Glutamatergic neuron (in vitro differentiated cells): Measurements from ENCODE around the gene TSACC. TPM values are rescaled to one million over a fixed set of nuclear protein-coding genes. Genes with fewer than 3 reads are reported as not detected.
"Not testable (repeated sequence)": the region's sequence is repeated elsewhere in the genome, so short reads cannot be mapped to it uniquely, and the experiment has no call there.

Experiments
- DNase-seq: peaks from one replicate; pipeline ENCODE4 v3.0.0; 2022
- H3K27ac Mint-ChIP-seq: one replicate; pipeline ENCODE4 v1.8.0; 2020; ENCODE audit warnings: mild to moderate bottlenecking, mixed read lengths, inconsistent platforms; ENCODE audit not compliant: unreplicated experiment
- H3K27me3 Mint-ChIP-seq: one replicate; pipeline ENCODE4 v1.8.0; 2020; ENCODE audit warnings: mild to moderate bottlenecking, moderate library complexity, mixed read lengths, inconsistent platforms; ENCODE audit not compliant: unreplicated experiment
- H3K36me3 Mint-ChIP-seq: one replicate; pipeline ENCODE4 v1.8.0; 2020; ENCODE audit warnings: mild to moderate bottlenecking, mixed read lengths, inconsistent platforms; ENCODE audit not compliant: unreplicated experiment
- H3K4me1 Mint-ChIP-seq: one replicate; pipeline ENCODE4 v1.8.0; 2020; ENCODE audit warnings: mild to moderate bottlenecking, low read depth, mixed read lengths, inconsistent platforms; ENCODE audit not compliant: unreplicated experiment
- H3K4me3 Mint-ChIP-seq: one replicate; pipeline ENCODE4 v1.8.0; 2020; ENCODE audit warnings: mild to moderate bottlenecking, mixed read lengths, inconsistent platforms; ENCODE audit not compliant: unreplicated experiment
- H3K9me3 Mint-ChIP-seq: one replicate; pipeline ENCODE4 v1.8.0; 2020; ENCODE audit warnings: mild to moderate bottlenecking, moderate library complexity, mixed read lengths, inconsistent platforms; ENCODE audit not compliant: unreplicated experiment
- total RNA-seq: library from RNA; stranded (reverse); fragmentation: NEBNext Ultra II Directional; extraction: Animal tissue kit (Norgen Biotek cat#: 25700); gene quantifications from one replicate; pipeline ENCODE4 v1.2.1, GENCODE V29; 2021; ENCODE audit not compliant: unreplicated experiment
- TF ChIP-seq, protein P1 (sequence below): fragments of 200-600 bp; sonication (generic); IDR thresholded peaks from one replicate; pipeline ENCODE4 v1.5.0; 2021; ENCODE audit not compliant: partially characterized antibody, unreplicated experiment

TSACC gene
- total RNA-seq, 1 donor from 2014 or later, result not detected

DNA sequence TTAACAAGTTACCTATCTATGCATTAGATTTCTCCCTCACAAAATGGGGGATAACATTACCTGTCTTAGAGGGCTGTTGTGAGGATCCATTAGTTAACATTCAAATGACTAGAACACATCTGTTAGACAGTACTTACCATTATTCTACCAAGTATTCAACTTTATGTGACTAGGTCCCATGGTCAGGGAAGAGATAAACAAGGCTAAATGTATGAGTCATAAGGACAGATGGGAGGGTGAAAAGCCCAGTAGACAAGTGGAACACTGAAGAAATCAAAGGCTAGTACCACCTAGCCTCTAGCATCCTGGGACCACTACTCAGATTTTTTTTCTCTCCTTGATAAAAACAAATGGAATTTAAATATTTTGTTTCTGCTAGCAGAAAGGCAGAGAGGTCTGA, 30.2 kb upstream of the TSACC start:
- Mint-ChIP-seq H3K27me3 (peaks cover 3% of the 10 kb centered on the region), H3K36me3 (no peaks in the 10 kb centered on the region), H3K4me3 (no peak overlapping the region), H3K9me3 (no peaks in the 10 kb centered on the region), H3K4me1 (no peaks in the 10 kb centered on the region), H3K27ac (no peak overlapping the region)
- no peak for DNase-seq
- TF ChIP-seq, protein P1, sequence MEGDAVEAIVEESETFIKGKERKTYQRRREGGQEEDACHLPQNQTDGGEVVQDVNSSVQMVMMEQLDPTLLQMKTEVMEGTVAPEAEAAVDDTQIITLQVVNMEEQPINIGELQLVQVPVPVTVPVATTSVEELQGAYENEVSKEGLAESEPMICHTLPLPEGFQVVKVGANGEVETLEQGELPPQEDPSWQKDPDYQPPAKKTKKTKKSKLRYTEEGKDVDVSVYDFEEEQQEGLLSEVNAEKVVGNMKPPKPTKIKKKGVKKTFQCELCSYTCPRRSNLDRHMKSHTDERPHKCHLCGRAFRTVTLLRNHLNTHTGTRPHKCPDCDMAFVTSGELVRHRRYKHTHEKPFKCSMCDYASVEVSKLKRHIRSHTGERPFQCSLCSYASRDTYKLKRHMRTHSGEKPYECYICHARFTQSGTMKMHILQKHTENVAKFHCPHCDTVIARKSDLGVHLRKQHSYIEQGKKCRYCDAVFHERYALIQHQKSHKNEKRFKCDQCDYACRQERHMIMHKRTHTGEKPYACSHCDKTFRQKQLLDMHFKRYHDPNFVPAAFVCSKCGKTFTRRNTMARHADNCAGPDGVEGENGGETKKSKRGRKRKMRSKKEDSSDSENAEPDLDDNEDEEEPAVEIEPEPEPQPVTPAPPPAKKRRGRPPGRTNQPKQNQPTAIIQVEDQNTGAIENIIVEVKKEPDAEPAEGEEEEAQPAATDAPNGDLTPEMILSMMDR, result no peak

GRCh38 chr1:156310962-156311361, 27.4 kb upstream of the TSACC start:
- no peak overlapping the region for H3K27ac Mint-ChIP-seq
- DNase-seq, result no peak
- H3K4me1 Mint-ChIP-seq, result no peaks in the 10 kb centered on the region
- H3K4me3 Mint-ChIP-seq, result no peak overlapping the region
- peaks cover 3% of the 10 kb centered on the region for H3K27me3 Mint-ChIP-seq
- TF ChIP-seq, protein P1, result no peak
- H3K9me3 Mint-ChIP-seq, result peaks cover 3% of the 10 kb centered on the region
- no peaks in the 10 kb centered on the region for H3K36me3 Mint-ChIP-seq

- no peak for DNase-seq
- no peaks in the 10 kb centered on the region for H3K4me1 Mint-ChIP-seq
- no peak overlapping the region for H3K4me3 Mint-ChIP-seq
- TF ChIP-seq, protein P1, result no peak
- H3K27me3 Mint-ChIP-seq, result no peaks in the 10 kb centered on the region
- H3K36me3 Mint-ChIP-seq, result no peaks in the 10 kb centered on the region
- H3K27ac Mint-ChIP-seq, result no peak overlapping the region
- peaks cover 3% of the 10 kb centered on the region for H3K9me3 Mint-ChIP-seq
Observed at GRCh38 chr1:156316909-156317308, 21.4 kb upstream of the TSACC start.

- no peaks in the 10 kb centered on the region for H3K27me3 Mint-ChIP-seq
- DNase-seq, result no peak
- no peak overlapping the region for H3K4me3 Mint-ChIP-seq
Observed at GRCh38 chr1:156319664-156320063, 18.7 kb upstream of the TSACC start.

GRCh38 chr1:156320560-156320959, 17.8 kb upstream of the TSACC start:
- Mint-ChIP-seq H3K9me3 (no peaks in the 10 kb centered on the region), H3K4me3 (no peak overlapping the region), H3K27me3 (no peaks in the 10 kb centered on the region), H3K4me1 (no peaks in the 10 kb centered on the region), H3K27ac (no peak overlapping the region), H3K36me3 (no peaks in the 10 kb centered on the region)
- TF ChIP-seq, protein P1, result no peak
- no peak for DNase-seq

More at GRCh38 chr1:156319664-156320063, 18.7 kb upstream of the TSACC start:
- TF ChIP-seq, protein P1, result peak; percentile 54
- Mint-ChIP-seq H3K27ac (no peak overlapping the region), H3K36me3 (no peaks in the 10 kb centered on the region), H3K4me1 (no peaks in the 10 kb centered on the region), H3K9me3 (no peaks in the 10 kb centered on the region)

- not testable (repeated sequence) for H3K27me3 Mint-ChIP-seq, H3K4me1 Mint-ChIP-seq, H3K9me3 Mint-ChIP-seq, H3K27ac Mint-ChIP-seq, H3K36me3 Mint-ChIP-seq, DNase-seq, H3K4me3 Mint-ChIP-seq
Observed at GRCh38 chr1:156323179-156323578, 15.1 kb upstream of the TSACC start.
